ENCODE measurements around the gene SERPINA4. TPM values are rescaled to one million over a fixed set of nuclear protein-coding genes. Genes with fewer than 3 reads are reported as not detected.
A peak's percentile ranks its signal among the peaks of the same experiment; 100 is the strongest.

Gene SERPINA4
- total and polyA plus RNA-seq, 2 of the 8 experiments (the other 6 are each of a cell fraction or from before 2014, with no cell fraction given), result not detected

DNA sequence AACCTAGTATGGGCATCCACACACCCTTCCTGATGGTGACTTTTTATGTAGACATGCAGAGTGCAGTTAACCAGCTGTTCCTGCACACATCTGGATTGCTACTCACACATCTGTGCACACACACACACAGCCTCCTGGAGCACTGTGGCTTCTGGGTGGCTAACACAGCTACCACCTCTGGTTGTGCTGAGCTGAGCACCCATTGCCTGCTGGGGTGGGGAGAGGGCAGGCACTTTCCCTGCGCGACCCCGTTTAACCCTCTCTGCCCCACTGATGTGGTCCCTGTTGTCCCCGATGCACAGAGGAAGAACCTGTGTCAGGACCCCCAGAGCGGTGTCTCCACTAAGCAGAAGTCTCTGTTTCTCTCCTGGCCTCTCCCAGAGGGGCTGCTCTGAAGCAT is 36.5 kb downstream of the SERPINA4 start:
- ChIA-PET POLR2A (ENCODE audit: partially characterized antibody) (interaction anchor here (1.1 kb wide), 1 partner anchor 24 kb away, joined by 3 read pairs; no protein-coding TSS in a partner anchor), CTCF (ENCODE audit: partially characterized antibody) (interaction anchor here (0.6 to 2.4 kb wide), 6 partner anchors 13 to 124 kb away, joined by 3 to 13 read pairs (median 3); no protein-coding TSS in a partner anchor)
- H2BK12ac ChIP-seq (ENCODE audit: low read depth, low read length), result no peak overlapping the region
- no peak overlapping the region for H3K9ac ChIP-seq (replicated peaks in 1 of 4; ENCODE audit: extremely low read depth in 1 of 4, low read depth in 3 of 4, low read length in 3 of 4)
- H3K4ac ChIP-seq (replicated peaks; ENCODE audit: insufficient read length, low read depth, low read length), result no peak overlapping the region
- H3K27me3 ChIP-seq (replicated peaks in 1 of 4; ENCODE audit: control insufficient read depth in 3 of 4, extremely low read depth in 1 of 4, insufficient read depth in 3 of 4, low read length in 3 of 4), result no peaks in the 10 kb centered on the region
- H4K91ac ChIP-seq (replicated peaks; ENCODE audit: insufficient read length, low read length), result no peak overlapping the region
- H3K14ac ChIP-seq (ENCODE audit: insufficient read length), result no peak overlapping the region
- H4K8ac ChIP-seq (ENCODE audit: extremely low read depth, insufficient read depth, low read length), result no peak overlapping the region
- 98% methylated on average over 5 of the region's 5 CpGs; no CpG with 5 or more reads in 1 of the 2 experiments for WGBS, 2 experiments (ENCODE audit: extremely low coverage in 1 of 2, insufficient coverage in 1 of 2, insufficient read length in 1 of 2, insufficient replicate concordance in 2 of 2, low coverage in 1 of 2, low lambda C conversion rate in 2 of 2, missing lambda C conversion rate in 1 of 2)
- no peak overlapping the region for H2AK5ac ChIP-seq (ENCODE audit: low read depth, low read length)
- no peak for FAIRE-seq
- no peak overlapping the region for H2BK5ac ChIP-seq (ENCODE audit: low read depth, low read length)
- H2BK15ac ChIP-seq (ENCODE audit: low read length), result peak overlapping the region; percentile 29; the same call in 1 of the 2 replicates
- no peaks in the 10 kb centered on the region for H4K20me1 ChIP-seq (replicated peaks in 1 of 2; ENCODE audit: control insufficient read depth in 1 of 2, insufficient read depth in 2 of 2, low read length in 2 of 2)
- peaks cover 0 to 7% (median 4%) of the 10 kb centered on the region in 4 experiments; a peak in 5 of 7 replicates for H3K4me1 ChIP-seq (replicated peaks in 1 of 4; ENCODE audit: control insufficient read depth in 3 of 4, insufficient read depth in 4 of 4, low read length in 3 of 4)
- TF ChIP-seq CREB1 (IDR thresholded peaks at IDR 0.05) (no peak), ASH2L (IDR thresholded peaks at IDR 0.05; ENCODE audit: low read length) (no peak), JUND (IDR thresholded peaks at IDR 0.05; ENCODE audit: low read length) (no peak)
- no peak for DNase-seq (ENCODE audit: low read depth in 1 of 2, low spot score in 2 of 2)
- H4K5ac ChIP-seq (ENCODE audit: insufficient read length, low read depth, low read length), result no peak overlapping the region
- no peak overlapping the region for H3K23ac ChIP-seq (ENCODE audit: insufficient read length)
- no peak overlapping the region for H2BK120ac ChIP-seq (replicated peaks; ENCODE audit: low read depth, low read length)
- H3K9me3 ChIP-seq (ENCODE audit: insufficient read depth in 2 of 2, low read depth in 1 of 2, low read length in 1 of 2), result no peaks in the 10 kb centered on the region
- H3K79me1 ChIP-seq (ENCODE audit: low read depth, low read length), result no peaks in the 10 kb centered on the region
- H3K36me3 ChIP-seq (ENCODE audit: control insufficient read depth in 2 of 4, insufficient read depth in 4 of 4, low read length in 3 of 4), result no peaks in the 10 kb centered on the region
- H3K56ac ChIP-seq (replicated peaks; ENCODE audit: insufficient read length, low read depth, low read length), result no peak overlapping the region
- no peak overlapping the region for H3K27ac ChIP-seq (ENCODE audit: low read depth, low read length)
- H3K18ac ChIP-seq (ENCODE audit: extremely low read depth, low read length), result no peak overlapping the region
- H3K4me3 ChIP-seq (ENCODE audit: extremely low read depth in 1 of 4, insufficient read depth in 2 of 4, low read depth in 3 of 4, low read length in 4 of 4), result no peak overlapping the region
- no peaks in the 10 kb centered on the region for H3K79me2 ChIP-seq (ENCODE audit: control insufficient read depth in 1 of 2, insufficient read depth in 2 of 2, low read length in 2 of 2)
- no peaks in the 10 kb centered on the region; the same call in 1 of the 2 replicates for H3K23me2 ChIP-seq (ENCODE audit: low read depth, low read length)
- no peak overlapping the region for H2BK20ac ChIP-seq (ENCODE audit: low read length)
- no peak overlapping the region for H2AFZ ChIP-seq (ENCODE audit: low read length)
- no peak overlapping the region for H3K4me2 ChIP-seq (ENCODE audit: insufficient read depth in 1 of 2, low read depth in 2 of 2, low read length in 2 of 2)

All from H1 (cell line).